Natural killer cell (primary cell): ENCODE measurements around the gene PIGU. TPM values are rescaled to one million over a fixed set of nuclear protein-coding genes. Genes with fewer than 3 reads are reported as not detected.
A peak's percentile ranks its signal among the peaks of the same experiment; 100 is the strongest.
"Not testable (repeated sequence)": the region's sequence is repeated elsewhere in the genome, so short reads cannot be mapped to it uniquely, and the experiment has no call there.

Experiments used
- ATAC-seq, 3 donors: fragments of 150-1000 bp in 2 of 3; fragments of 200-7000 bp in 1 of 3; cut with Tn5 transposase; 1 replicate in 1 of 3; 2 replicates in 2 of 3; pipeline ENCODE4 v1.10.0; 2021; ENCODE audit warnings: mild to moderate bottlenecking in 2 of 3, moderate library complexity in 2 of 3
- DNase-seq, 2 donors: peaks; one replicate each; pipeline versions ENCODE4 v3.0.0 to v3.0.0-alpha.2; 2013 to 2021; ENCODE audit warnings: mixed read lengths in 1 of 2
- H3K27ac ChIP-seq: one replicate; pipeline ENCODE4 v1.5.1; 2013; ENCODE audit warnings: mild to moderate bottlenecking, low read length
- H3K27me3 ChIP-seq: one replicate; pipeline ENCODE4 v1.6.1; 2013; ENCODE audit warnings: low read length; ENCODE audit not compliant: control insufficient read depth, insufficient read depth
- H3K36me3 ChIP-seq: one replicate; pipeline ENCODE4 v1.6.1; 2013; ENCODE audit warnings: low read length; ENCODE audit not compliant: control insufficient read depth, insufficient read depth
- H3K4me1 ChIP-seq: one replicate; pipeline ENCODE4 v1.6.1; 2013; ENCODE audit warnings: low read length; ENCODE audit not compliant: control insufficient read depth, insufficient read depth
- H3K4me3 ChIP-seq: one replicate; pipeline ENCODE4 v1.5.1; 2013; ENCODE audit warnings: low read length
- H3K9me3 ChIP-seq: one replicate; pipeline ENCODE4 v1.6.1; 2013; ENCODE audit warnings: low read length; ENCODE audit not compliant: control insufficient read depth, insufficient read depth
- H3K27ac Mint-ChIP-seq, 2 donors: one replicate each; pipeline ENCODE4 v1.8.0; 2022; ENCODE audit warnings: mild to moderate bottlenecking in 2 of 2, mixed read lengths in 2 of 2, moderate library complexity in 1 of 2
- H3K27me3 Mint-ChIP-seq, 2 donors: one replicate each; pipeline ENCODE4 v1.8.0; 2022; ENCODE audit warnings: low read depth in 2 of 2, mixed read lengths in 2 of 2
- H3K36me3 Mint-ChIP-seq: one replicate; pipeline ENCODE4 v1.8.0; 2022; ENCODE audit warnings: mixed read lengths
- H3K4me1 Mint-ChIP-seq, 2 donors: one replicate each; pipeline ENCODE4 v1.8.0; 2022; ENCODE audit warnings: mixed read lengths in 2 of 2
- H3K4me3 Mint-ChIP-seq: one replicate; pipeline ENCODE4 v1.8.0; 2022; ENCODE audit warnings: mild to moderate bottlenecking, moderate library complexity, mixed read lengths
- H3K9me3 Mint-ChIP-seq, 2 donors: one replicate each; pipeline ENCODE4 v1.8.0; 2022; ENCODE audit warnings: mixed read lengths in 2 of 2
- WGBS: methylation state at CpG from one replicate; pipeline ENCODE4 v1.1.7; 2013; ENCODE audit warnings: missing lambda C conversion rate; ENCODE audit not compliant: insufficient coverage; 5-methylcytosine and 5-hydroxymethylcytosine counted together
- intact Hi-C: fragments of 100-400 bp; cut with micrococcal nuclease; formaldehyde crosslinking; loops from one replicate; pipeline ENCODE4 v1.14.2; 2022
- total RNA-seq, 4 donors: library from RNA; stranded (reverse); fragments of 120-200 nt in 1 of 4; gene quantifications; one replicate each; pipeline versions ENCODE4 v1.2.3 to v1.2.4, GENCODE V29; 2013 to 2022
- TF ChIP-seq, protein P1 (sequence below): fragments of 200-600 bp; IDR thresholded peaks from one replicate; pipeline ENCODE4 v1.8.0; 2022; ENCODE audit warnings: antibody characterized with exemption

PIGU gene
- total RNA-seq, result 10 to 100 TPM in 1 of 3 donors, 1 to 10 TPM in 2; 7.0 to 11.1 (median 8.2) TPM
- total RNA-seq (2013), result 13.6 TPM

DNA sequence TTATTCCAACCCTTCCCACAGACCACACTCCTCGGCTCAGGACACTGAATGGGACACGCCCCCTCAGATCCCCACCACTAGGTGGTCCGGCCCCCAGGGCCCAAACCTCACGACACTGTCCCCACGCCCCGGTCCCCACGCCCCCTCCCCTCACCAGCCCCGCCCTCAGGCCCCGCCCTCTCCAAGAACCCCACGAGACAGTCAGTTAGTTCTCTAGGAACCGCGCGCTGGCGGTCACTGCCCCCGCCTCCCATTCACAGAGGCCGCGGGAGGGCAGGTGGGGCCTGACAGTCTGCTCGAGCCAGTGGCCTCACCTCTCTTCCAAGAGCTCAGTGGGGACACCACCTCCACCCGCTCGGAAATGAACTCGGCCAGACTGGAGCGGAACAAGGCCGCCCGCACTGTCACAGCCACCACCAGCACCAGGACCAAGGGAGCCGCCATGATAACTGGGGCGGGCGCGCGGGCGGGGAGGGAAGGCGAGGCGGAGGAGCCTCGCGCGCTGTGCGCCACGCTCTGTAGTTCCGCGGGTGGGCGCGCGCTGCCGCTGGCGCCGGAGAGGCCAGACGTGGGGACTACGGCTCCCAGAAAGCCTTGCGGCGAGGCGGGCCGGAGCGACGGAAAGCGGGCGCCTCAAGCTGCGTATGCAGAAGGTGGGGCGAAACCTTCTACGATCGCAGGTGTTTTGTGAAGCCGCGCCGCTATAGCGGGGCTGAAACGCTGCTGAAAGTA, at the start of gene PIGU:
Gene PIGU, minus strand, starts transcription at position 451 of the 732 bp plus-strand sequence. Its CDS starts 7 bp downstream, at position 444.
- Histone ChIP-seq H3K36me3 (no peaks in the 10 kb centered on the region), H3K4me3 (peak within 1 kb of the TSS; percentile 93), H3K9me3 (no peaks in the 10 kb centered on the region), H3K4me1 (peaks cover 9% of the 10 kb centered on the region), H3K27me3 (no peaks in the 10 kb centered on the region), H3K27ac (peak within 1 kb of the TSS; percentile 80)
- H3K27ac Mint-ChIP-seq, result peak within 1 kb of the TSS; percentile 85 to 90
- no peaks in the 10 kb centered on the region for H3K36me3 Mint-ChIP-seq
- H3K4me1 Mint-ChIP-seq, result peaks cover 15 to 16% of the 10 kb centered on the region in 2 donors
- TF ChIP-seq, protein P1, sequence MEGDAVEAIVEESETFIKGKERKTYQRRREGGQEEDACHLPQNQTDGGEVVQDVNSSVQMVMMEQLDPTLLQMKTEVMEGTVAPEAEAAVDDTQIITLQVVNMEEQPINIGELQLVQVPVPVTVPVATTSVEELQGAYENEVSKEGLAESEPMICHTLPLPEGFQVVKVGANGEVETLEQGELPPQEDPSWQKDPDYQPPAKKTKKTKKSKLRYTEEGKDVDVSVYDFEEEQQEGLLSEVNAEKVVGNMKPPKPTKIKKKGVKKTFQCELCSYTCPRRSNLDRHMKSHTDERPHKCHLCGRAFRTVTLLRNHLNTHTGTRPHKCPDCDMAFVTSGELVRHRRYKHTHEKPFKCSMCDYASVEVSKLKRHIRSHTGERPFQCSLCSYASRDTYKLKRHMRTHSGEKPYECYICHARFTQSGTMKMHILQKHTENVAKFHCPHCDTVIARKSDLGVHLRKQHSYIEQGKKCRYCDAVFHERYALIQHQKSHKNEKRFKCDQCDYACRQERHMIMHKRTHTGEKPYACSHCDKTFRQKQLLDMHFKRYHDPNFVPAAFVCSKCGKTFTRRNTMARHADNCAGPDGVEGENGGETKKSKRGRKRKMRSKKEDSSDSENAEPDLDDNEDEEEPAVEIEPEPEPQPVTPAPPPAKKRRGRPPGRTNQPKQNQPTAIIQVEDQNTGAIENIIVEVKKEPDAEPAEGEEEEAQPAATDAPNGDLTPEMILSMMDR, result peak; percentile 29
- ATAC-seq, result peak; percentile 97 to 100 (median 97)
- peak within 1 kb of the TSS; percentile 95 for H3K4me3 Mint-ChIP-seq
- intact Hi-C loops, result loop anchor here (1.0 to 2.0 kb wide), 2 partner anchors 32 to 119 kb away; partner anchors contain the start of gene MAP1LC3A
- no peaks in the 10 kb centered on the region for H3K27me3 Mint-ChIP-seq
- peak; percentile 94 to 98 for DNase-seq
- H3K9me3 Mint-ChIP-seq, result no peaks in the 10 kb centered on the region
- under 1% methylated on average over 64 of the region's 64 CpGs for WGBS

- H3K9me3 ChIP-seq, result no peaks in the 10 kb centered on the region
- intact Hi-C loops, result no loop called here
- H3K9me3 Mint-ChIP-seq, result no peaks in the 10 kb centered on the region
Measured at GRCh38 chr20:34724172-34724571, 47.3 kb upstream of the PIGU start.

GRCh38 chr20:34722560-34722959, 45.7 kb upstream of the PIGU start:
- DNase-seq, H3K27me3 ChIP-seq, H3K9me3 Mint-ChIP-seq, intact Hi-C loops, H3K4me3 Mint-ChIP-seq, H3K27me3 Mint-ChIP-seq, H3K9me3 ChIP-seq, ATAC-seq, H3K27ac ChIP-seq, H3K4me3 ChIP-seq, H3K4me1 ChIP-seq: not testable (repeated sequence)
- H3K36me3 ChIP-seq, result peaks cover 33% of the 10 kb centered on the region
- Mint-ChIP-seq H3K4me1 (peaks cover 6 to 16% of the 10 kb centered on the region in 2 donors), H3K36me3 (peaks cover 12% of the 10 kb centered on the region), H3K27ac (peak overlapping the region in 1 of 2 donors; percentile 48)
- 99% methylated on average over 3 of the region's 3 CpGs for WGBS

More at GRCh38 chr20:34724172-34724571, 47.3 kb upstream of the PIGU start:
- Mint-ChIP-seq H3K36me3 (peaks cover 12% of the 10 kb centered on the region), H3K4me1 (peaks cover 6 to 16% of the 10 kb centered on the region in 2 donors), H3K27ac (no peak overlapping the region), H3K4me3 (no peak overlapping the region), H3K27me3 (no peaks in the 10 kb centered on the region)
- Histone ChIP-seq H3K27me3 (no peaks in the 10 kb centered on the region), H3K4me1 (no peaks in the 10 kb centered on the region), H3K36me3 (peaks cover 31% of the 10 kb centered on the region), H3K4me3 (no peak overlapping the region), H3K27ac (no peak overlapping the region)
- DNase-seq (no peak), ATAC-seq (no peak)
- TF ChIP-seq, protein P1, result no peak
- WGBS, result 97% methylated on average over 3 of the region's 3 CpGs

DNA sequence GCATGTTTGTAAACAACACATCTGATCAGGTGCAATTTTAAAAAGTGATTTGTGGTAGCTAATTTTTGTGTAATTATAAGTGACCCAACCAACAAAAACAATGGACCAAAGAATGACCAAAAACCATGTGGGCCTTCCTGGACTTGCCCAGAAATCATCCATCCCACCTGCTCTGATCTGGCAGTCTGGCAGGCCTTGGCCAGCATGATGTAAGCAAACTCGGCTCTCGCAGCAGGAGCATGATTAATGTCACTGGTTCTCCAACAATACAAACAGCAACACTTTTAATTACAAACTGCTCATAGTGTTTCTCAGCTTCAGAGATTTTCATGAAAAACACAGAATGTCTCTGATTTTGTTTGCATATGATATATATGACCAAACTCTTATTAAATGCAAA, 43.4 kb upstream of the PIGU start:
- Mint-ChIP-seq H3K4me1 (peaks cover 6 to 16% of the 10 kb centered on the region in 2 donors), H3K27ac (peak overlapping the region in 1 of 2 donors; percentile 38), H3K36me3 (peaks cover 2% of the 10 kb centered on the region), H3K4me3 (no peak overlapping the region), H3K9me3 (no peaks in the 10 kb centered on the region), H3K27me3 (no peaks in the 10 kb centered on the region)
- Histone ChIP-seq H3K27me3 (no peaks in the 10 kb centered on the region), H3K4me3 (no peak overlapping the region), H3K27ac (no peak overlapping the region), H3K4me1 (no peaks in the 10 kb centered on the region), H3K9me3 (no peaks in the 10 kb centered on the region), H3K36me3 (peaks cover 19% of the 10 kb centered on the region)
- TF ChIP-seq, protein P1, result no peak
- DNase-seq (no peak), ATAC-seq (no peak)
- WGBS, result 84% methylated on average over 2 of the region's 2 CpGs
- intact Hi-C loops, result no loop called here

- H3K4me1 Mint-ChIP-seq, result peaks cover 6 to 16% of the 10 kb centered on the region in 2 donors
- H3K27ac ChIP-seq, H3K9me3 ChIP-seq, H3K4me3 Mint-ChIP-seq, intact Hi-C loops, H3K27me3 Mint-ChIP-seq, H3K27me3 ChIP-seq, H3K4me3 ChIP-seq, H3K36me3 Mint-ChIP-seq, DNase-seq, H3K4me1 ChIP-seq, H3K9me3 Mint-ChIP-seq: not testable (repeated sequence)
- WGBS, result 87% methylated on average over 9 of the region's 13 CpGs
- peak in 2 of 3 donors; percentile 49 to 52 for ATAC-seq
- H3K36me3 ChIP-seq, result peaks cover 21% of the 10 kb centered on the region
- peak overlapping the region in 1 of 2 donors; percentile 13 for H3K27ac Mint-ChIP-seq
Measured at GRCh38 chr20:34719242-34720017, 42.5 kb upstream of the PIGU start.
